Measurements from ENCODE around the gene RABGAP1L. TPM values are rescaled to one million over a fixed set of nuclear protein-coding genes. Genes with fewer than 3 reads are reported as not detected.

The RABGAP1L gene
- total RNA-seq, 1 experiment from 2014 or later = 76.9 TPM

GRCh38 chr1:174999936-175000696 is 840.8 kb downstream of the RABGAP1L start, which contains the start of gene CACYBP (continued):
- TF ChIP-seq AFF4 (CRISPR knock-in tag; IDR thresholded peaks at IDR 0.05; ENCODE audit: borderline replicate concordance) (no peak), NR1H2 (CRISPR knock-in tag; IDR thresholded peaks at IDR 0.05) (no peak), OVOL2 (CRISPR knock-in tag; IDR thresholded peaks at IDR 0.05; ENCODE audit: borderline replicate concordance) (no peak), GABPB1 (CRISPR knock-in tag; IDR thresholded peaks at IDR 0.05) (0 out of 2 replicates have a peak, but pooled peaks have one; percentile 52), ZNF121 (CRISPR knock-in tag; IDR thresholded peaks at IDR 0.05) (no peak), RELA (CRISPR knock-in tag; IDR thresholded peaks at IDR 0.05; ENCODE audit: borderline replicate concordance) (peak; percentile 56; the same call in 1 of the 2 replicates), AR (CRISPR knock-in tag; IDR thresholded peaks at IDR 0.05) (no peak), ZBTB21 (CRISPR knock-in tag; IDR thresholded peaks at IDR 0.05; ENCODE audit: borderline replicate concordance) (no peak; the same call in 1 of the 2 replicates), ZNF396 (CRISPR knock-in tag; IDR thresholded peaks at IDR 0.05; ENCODE audit: borderline replicate concordance) (no peak), ZNF232 (CRISPR knock-in tag; IDR thresholded peaks at IDR 0.05) (peak; percentile 88), MYBL2 (CRISPR knock-in tag; IDR thresholded peaks at IDR 0.05) (peak; percentile 80), MAX (CRISPR knock-in tag; IDR thresholded peaks at IDR 0.05) (peak; percentile 78; the same call in 1 of the 2 replicates), GTF2I (CRISPR knock-in tag; conservative IDR thresholded peaks at IDR 0.05) (no peak), ESRRA (CRISPR knock-in tag; IDR thresholded peaks at IDR 0.05; ENCODE audit: borderline replicate concordance) (peak; percentile 47; the same call in 1 of the 2 replicates), ZNF416 (CRISPR knock-in tag; IDR thresholded peaks at IDR 0.05) (no peak), RORB (CRISPR knock-in tag; IDR thresholded peaks at IDR 0.05) (no peak), TP53 (CRISPR knock-in tag; IDR thresholded peaks at IDR 0.05) (no peak), FOXP1 (CRISPR knock-in tag; IDR thresholded peaks at IDR 0.05; ENCODE audit: borderline replicate concordance) (peak; percentile 35; the same call in 1 of the 2 replicates), ATF1 (CRISPR knock-in tag; IDR thresholded peaks at IDR 0.05) (no peak; the same call in 1 of the 2 replicates), ZNF263 (CRISPR knock-in tag; IDR thresholded peaks at IDR 0.05; ENCODE audit: low read depth) (no peak)
- TF ChIP-seq, protein P1, sequence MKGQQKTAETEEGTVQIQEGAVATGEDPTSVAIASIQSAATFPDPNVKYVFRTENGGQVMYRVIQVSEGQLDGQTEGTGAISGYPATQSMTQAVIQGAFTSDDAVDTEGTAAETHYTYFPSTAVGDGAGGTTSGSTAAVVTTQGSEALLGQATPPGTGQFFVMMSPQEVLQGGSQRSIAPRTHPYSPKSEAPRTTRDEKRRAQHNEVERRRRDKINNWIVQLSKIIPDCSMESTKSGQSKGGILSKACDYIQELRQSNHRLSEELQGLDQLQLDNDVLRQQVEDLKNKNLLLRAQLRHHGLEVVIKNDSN (CRISPR knock-in tag; IDR thresholded peaks at IDR 0.05) = no peak
- TF ChIP-seq, protein P2, sequence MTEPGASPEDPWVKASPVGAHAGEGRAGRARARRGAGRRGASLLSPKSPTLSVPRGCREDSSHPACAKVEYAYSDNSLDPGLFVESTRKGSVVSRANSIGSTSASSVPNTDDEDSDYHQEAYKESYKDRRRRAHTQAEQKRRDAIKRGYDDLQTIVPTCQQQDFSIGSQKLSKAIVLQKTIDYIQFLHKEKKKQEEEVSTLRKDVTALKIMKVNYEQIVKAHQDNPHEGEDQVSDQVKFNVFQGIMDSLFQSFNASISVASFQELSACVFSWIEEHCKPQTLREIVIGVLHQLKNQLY (CRISPR knock-in tag; IDR thresholded peaks at IDR 0.05) = no peak; the same call in 1 of the 2 replicates
- TF ChIP-seq, protein P3, sequence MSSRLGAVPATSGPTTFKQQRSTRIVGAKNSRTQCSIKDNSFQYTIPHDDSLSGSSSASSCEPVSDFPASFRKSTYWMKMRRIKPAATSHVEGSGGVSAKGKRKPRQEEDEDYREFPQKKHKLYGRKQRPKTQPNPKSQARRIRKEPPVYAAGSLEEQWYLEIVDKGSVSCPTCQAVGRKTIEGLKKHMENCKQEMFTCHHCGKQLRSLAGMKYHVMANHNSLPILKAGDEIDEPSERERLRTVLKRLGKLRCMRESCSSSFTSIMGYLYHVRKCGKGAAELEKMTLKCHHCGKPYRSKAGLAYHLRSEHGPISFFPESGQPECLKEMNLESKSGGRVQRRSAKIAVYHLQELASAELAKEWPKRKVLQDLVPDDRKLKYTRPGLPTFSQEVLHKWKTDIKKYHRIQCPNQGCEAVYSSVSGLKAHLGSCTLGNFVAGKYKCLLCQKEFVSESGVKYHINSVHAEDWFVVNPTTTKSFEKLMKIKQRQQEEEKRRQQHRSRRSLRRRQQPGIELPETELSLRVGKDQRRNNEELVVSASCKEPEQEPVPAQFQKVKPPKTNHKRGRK (CRISPR knock-in tag; IDR thresholded peaks at IDR 0.05; ENCODE audit: borderline replicate concordance) = no peak
- TF ChIP-seq, protein P4, sequence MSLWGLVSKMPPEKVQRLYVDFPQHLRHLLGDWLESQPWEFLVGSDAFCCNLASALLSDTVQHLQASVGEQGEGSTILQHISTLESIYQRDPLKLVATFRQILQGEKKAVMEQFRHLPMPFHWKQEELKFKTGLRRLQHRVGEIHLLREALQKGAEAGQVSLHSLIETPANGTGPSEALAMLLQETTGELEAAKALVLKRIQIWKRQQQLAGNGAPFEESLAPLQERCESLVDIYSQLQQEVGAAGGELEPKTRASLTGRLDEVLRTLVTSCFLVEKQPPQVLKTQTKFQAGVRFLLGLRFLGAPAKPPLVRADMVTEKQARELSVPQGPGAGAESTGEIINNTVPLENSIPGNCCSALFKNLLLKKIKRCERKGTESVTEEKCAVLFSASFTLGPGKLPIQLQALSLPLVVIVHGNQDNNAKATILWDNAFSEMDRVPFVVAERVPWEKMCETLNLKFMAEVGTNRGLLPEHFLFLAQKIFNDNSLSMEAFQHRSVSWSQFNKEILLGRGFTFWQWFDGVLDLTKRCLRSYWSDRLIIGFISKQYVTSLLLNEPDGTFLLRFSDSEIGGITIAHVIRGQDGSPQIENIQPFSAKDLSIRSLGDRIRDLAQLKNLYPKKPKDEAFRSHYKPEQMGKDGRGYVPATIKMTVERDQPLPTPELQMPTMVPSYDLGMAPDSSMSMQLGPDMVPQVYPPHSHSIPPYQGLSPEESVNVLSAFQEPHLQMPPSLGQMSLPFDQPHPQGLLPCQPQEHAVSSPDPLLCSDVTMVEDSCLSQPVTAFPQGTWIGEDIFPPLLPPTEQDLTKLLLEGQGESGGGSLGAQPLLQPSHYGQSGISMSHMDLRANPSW (CRISPR knock-in tag; conservative IDR thresholded peaks at IDR 0.05; ENCODE audit: low read depth) = no peak
- TF ChIP-seq, protein P5, sequence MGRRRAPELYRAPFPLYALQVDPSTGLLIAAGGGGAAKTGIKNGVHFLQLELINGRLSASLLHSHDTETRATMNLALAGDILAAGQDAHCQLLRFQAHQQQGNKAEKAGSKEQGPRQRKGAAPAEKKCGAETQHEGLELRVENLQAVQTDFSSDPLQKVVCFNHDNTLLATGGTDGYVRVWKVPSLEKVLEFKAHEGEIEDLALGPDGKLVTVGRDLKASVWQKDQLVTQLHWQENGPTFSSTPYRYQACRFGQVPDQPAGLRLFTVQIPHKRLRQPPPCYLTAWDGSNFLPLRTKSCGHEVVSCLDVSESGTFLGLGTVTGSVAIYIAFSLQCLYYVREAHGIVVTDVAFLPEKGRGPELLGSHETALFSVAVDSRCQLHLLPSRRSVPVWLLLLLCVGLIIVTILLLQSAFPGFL (CRISPR knock-in tag; IDR thresholded peaks at IDR 0.05; ENCODE audit: borderline replicate concordance) = peak; percentile 39; the same call in 1 of the 2 replicates
